CD1c-positive myeloid dendritic cell (primary cell): ENCODE data around the gene TRIM54.
"Not testable (repeated sequence)": the region's sequence is repeated elsewhere in the genome, so short reads cannot be mapped to it uniquely, and the experiment has no call there.

Source experiments
- DNase-seq: peaks from one replicate; pipeline ENCODE4 v3.0.0-alpha.2; 2016; ENCODE audit errors: extremely low spot score

Gene TRIM54

GRCh38 chr2:27281442-27281841, 787 bp upstream of the TRIM54 start:
- no peak for DNase-seq

- DNase-seq, result no peak
These were observed 663 bp downstream of the TRIM54 start for GRCh38 chr2:27282892-27283291.

- DNase-seq, result no peak
These were observed 2.8 kb downstream of the TRIM54 start for GRCh38 chr2:27284996-27285395.

- DNase-seq, result no peak
These were observed 3.3 kb downstream of the TRIM54 start for GRCh38 chr2:27285481-27285880.

DNA sequence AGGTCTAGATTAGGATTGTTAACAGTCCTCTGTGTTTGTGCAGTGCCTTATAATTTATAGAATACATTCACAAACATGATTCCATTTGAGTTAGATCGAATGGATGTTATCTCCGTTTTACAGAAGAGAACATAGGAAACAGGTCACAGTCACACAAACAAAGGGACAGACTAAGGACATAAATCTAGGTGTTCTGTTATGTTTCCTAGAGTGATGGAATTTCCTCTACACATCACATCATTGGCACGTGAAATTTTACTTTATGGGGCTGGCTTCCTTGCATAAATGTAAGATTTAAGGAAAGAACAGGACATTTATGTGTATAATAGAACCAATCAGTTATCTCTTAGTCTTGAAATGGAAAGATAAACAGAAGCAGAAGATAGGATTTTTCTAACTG, 6.4 kb downstream of the TRIM54 start:
- no peak for DNase-seq

DNA sequence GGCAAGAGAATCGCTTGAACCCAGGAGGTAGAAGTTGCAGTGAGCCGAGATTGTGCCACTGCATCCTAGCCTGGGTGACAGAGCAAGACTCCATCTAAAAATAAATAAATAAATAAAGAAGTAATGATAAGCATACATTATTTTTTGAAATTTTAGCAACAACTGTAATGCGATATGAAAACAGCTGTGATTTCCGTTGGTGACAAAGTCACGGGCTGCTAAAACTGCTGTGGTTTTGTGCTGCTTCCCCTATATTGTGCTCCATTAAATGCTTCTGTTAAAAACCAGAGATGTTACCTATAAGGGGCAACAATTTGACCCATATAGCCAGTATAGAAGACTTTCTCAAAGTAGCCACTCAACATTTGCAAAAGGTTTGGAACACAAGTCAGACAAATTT, 8.3 kb downstream of the TRIM54 start:
- DNase-seq, result no peak

DNA sequence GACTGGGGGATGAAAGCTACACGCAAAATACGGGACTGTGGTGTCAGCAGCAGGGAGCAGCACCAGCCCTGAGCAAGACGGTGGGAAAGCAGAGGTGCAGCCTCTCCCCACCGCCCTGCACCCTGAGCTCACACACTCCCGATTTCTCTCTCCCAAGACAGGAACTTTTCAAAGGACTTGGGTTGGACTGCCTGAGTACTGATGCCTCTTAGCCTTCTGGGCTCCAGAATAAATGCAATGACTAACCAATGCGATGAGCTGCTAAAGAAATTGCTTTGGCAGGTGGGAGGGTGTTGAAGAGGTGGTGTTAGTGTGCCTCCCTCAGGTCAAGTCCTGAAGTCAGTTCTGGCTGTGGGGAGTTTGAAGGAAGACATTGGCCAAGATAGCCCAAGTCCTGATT, 9.6 kb downstream of the TRIM54 start:
- DNase-seq, result no peak

- DNase-seq, result no peak
These were observed 12.7 kb downstream of the TRIM54 start for GRCh38 chr2:27294928-27295327.

DNA sequence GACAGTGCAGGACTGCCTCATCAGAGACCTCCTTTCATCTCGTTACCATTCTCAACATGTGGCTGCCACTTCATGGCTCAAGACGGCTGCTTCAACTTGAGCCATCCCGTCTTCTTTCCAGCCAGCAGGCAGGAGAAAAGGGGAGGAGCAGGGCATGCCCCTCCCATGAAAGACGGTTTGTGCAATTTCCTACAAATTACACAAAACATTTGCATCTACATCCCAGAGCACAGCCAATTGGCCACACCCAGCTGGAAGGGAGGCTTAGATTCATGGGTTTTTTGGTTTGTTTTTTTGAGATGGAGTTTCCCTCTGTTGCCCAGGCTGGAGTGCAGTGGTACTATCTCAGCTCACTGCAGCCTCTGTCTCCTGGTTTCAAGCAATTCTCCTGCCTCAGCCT, 14.3 kb downstream of the TRIM54 start:
- no peak for DNase-seq

GRCh38 chr2:27297195-27297594, 15.0 kb downstream of the TRIM54 start:
- no peak for DNase-seq

DNA sequence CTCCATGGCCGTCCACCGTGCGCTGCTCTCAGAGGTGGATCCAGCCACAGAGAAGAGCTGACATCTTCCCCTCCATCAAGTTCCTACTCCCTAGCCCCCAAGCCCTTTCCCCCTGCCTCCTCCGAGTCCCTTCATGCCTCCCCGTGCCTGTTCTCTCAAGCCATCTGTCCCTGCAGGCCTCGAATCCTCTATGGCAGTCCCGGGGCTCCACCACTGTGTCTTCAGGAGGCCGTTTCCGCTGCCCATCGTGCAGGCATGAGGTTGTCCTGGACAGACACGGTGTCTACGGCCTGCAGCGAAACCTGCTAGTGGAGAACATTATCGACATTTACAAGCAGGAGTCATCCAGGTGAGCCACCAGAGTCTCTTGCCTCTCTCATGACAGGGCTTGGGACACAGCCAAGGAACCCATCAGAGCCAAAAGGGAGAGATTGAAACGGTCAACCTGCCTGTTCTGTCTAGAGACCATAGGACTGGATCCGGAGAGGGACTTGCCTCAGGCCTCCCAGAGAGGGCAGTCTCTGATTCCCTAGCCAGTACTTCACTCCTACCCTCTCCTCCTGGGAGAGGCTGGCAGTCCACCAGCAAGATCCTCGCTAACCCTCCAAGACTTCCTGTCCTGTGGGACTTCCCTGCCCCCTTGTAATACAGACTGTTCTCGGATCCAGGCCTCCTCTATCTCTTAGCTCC, 16.3 kb downstream of the TRIM54 start:
- DNase-seq, result no peak

- DNase-seq, result not testable (repeated sequence)
These were observed 18.4 kb downstream of the TRIM54 start for GRCh38 chr2:27300606-27301005.

DNA sequence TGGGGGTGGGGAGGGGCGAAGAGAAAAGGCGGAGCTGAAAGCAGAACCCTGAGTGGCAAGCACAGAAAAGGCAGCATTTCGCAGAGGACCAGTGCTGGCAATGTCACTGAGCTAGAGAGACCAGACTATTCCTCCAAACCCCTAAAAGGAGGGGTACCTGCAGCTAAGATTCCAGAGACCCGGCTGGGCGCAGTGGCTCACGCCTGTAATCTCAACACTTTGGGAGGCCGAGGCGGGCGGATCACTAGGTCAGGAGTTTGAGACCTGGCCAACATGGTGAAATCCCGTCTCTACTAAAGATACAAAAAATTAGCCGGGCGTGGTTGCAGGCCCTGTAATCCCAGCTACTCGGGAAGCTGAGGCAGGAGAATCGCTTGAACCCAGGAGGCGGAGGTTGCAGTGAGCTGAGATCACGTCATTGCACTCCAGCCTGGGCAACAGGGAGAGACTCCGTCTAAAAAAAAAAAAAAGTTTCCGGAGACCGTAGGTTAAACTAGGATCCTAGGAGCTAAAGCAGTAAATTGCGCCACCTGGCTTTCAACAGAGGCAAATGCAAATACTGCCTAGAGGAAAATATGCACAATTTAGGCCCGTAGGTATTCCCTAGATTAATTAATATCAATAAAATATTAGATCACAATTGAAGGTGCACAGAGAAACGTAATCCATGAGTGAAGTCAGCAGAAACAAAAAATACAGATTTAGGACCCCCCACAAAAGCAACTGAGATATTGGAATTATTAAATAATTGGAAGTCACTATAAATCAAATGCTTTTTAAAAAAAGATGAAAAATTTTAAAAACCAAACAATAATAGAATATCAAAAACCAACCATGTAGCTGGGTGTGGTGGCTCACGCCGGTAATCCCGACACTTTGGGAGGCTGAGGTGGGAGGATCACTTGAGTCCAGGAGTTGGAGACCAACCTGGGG, 21.1 kb downstream of the TRIM54 start:
- peak; percentile 82 for DNase-seq

DNA sequence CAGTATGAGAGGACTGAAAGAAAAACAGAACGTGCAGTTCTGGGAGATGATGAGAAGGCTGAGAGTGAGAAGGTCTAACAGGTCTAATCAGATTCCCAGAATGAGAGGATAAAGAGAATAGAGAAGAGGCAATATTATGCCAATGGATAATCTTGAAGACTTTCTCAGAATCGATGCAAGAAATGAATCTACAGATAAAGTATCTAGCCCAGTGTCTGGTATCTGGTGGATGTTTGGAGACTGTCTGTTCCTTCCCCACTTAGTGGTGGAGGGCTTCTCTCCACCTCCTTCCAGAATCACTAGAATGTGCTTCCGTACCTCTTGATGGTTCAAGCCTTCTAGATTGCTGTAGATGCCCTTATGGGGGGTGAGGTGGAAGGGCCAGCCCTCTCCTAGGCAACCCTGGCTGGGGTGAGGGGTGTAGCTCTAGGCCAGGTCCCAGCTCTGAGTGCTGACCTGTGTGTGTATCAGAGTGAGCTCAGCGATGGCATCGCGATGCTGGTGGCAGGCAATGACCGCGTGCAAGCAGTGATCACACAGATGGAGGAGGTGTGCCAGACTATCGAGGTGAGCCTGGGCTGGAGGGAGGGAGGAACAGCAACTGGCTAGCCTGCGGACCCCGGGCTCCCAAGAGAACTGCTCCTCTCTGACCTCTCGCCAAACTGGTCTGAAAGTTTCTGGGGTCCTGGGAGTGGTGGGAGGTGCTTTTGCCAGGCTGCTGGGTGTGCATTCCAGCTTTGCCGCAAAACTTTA, 22.4 kb downstream of the TRIM54 start:
- no peak for DNase-seq

DNA sequence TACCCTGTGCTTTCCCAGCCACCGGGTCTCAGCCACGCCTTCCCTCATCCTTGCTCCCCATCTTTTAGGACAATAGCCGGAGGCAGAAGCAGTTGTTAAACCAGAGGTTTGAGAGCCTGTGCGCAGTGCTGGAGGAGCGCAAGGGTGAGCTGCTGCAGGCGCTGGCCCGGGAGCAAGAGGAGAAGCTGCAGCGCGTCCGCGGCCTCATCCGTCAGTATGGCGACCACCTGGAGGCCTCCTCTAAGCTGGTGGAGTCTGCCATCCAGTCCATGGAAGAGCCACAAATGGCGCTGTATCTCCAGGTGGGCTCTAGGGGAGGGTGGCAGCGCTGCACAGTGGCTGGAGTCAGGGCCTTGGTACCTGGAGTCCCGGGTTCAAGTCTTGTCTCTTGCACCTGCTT, 23.3 kb downstream of the TRIM54 start:
- DNase-seq, result no peak

- DNase-seq, result no peak
These were observed 23.9 kb downstream of the TRIM54 start for GRCh38 chr2:27306136-27306535.

DNA sequence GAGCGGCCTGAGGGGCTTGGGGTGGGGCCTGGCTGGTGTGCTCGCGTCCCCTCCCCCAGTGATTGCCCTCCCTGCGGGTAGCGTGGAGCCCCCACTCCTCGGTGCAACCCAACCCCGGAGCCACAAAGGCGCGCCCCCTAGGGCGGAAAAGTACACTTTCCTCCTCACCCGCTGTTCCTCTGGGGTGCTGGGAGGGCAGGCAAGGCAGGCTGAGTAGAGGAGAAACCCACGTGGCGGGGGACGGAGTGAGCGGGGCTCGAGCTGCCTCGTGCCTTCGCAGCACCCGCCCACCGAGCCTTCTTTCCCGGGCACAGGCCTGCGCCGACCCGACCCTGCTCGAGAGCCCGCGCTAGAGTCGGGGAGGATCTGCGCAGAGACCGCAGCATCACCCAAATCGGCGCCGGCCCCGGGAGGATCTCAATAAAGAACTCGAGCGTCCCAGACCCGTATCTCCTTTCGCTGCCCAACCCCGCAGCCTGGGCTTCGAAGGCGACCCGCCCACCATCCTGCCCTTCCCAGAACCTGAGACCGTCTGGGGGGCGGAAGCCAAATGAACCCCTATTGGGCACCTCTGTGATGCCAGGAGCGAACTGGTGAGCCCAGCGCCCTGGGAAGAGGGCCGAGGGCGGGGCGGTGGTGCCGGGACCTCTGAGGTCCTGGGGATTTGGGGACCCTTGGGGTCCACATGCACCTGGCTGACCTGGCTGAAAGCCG, 24.5 kb downstream of the TRIM54 start:
- DNase-seq, result peak; percentile 27

- no peak for DNase-seq
These were observed 25.0 kb downstream of the TRIM54 start for GRCh38 chr2:27307287-27307544.

DNA sequence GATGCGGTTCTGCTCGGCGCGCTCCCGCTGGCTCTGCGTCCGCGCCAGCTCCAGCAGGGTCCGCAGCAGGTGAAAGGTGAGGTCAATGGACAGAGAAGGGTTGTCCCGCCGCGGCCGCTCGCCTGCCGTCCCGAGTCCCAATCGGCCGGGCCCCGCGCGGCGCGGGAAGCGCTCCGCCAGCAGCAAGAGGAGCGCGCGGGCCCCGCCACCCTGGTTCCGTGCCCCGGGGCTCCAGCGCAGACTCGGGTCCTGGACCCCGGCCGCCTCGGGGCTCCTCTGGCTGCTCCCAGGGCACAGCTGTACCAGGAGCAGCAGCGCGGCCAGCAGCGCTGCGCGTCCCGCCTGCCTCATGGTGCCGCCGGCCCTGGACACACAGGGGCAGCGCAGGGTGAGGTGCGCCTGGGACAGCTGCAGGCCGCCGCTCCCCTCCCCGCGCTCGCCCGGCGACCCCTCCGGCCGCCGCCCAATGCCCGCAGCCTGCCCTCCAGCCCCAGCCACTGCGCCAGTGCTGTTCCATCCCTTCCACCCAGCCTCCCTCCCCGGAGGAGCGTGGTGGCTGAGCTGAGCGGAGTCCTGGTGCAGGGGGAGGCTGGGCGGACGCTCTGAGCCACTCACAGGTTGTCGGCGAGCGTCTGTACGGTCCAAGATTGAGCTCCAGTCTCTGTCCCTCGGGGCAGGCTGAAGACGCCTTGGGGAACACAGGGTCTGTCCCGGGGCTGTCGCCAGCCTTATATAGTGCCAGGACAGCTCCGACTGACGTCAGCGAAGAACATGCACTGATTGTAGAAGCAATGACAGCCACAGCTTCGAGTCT, 25.5 kb downstream of the TRIM54 start:
- no peak for DNase-seq

DNA sequence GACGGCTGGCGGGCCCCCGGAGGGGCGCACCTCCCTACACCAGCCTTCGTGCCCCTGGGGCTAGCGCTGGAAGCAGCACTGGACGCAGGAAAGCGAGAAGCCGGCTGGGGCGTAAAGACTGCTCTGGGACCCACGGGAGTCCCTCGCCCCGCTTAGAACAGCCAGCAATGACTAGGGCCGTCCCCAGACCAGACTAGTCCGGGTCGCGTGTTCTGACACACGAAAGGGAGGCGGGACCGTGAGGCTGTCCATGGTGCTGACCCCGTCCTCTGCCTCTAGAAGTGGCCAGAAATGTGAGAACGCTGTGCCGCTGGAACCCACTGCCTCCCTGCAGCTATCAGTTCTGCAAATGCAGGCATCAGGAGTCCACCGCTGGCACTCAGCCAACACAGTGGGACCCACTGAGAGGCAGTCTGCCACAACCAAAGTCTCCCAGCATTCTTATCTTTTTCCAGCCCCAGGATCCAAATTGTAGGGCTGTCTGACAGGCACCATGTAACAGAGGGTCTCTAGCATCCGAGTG, 26.2 kb downstream of the TRIM54 start, which contains the start of gene UCN:
Gene UCN, minus strand, starts transcription at position 87 of the 523 bp plus-strand sequence. CDS start 550 bp downstream, outside the sequence.
- DNase-seq, result no peak

DNA sequence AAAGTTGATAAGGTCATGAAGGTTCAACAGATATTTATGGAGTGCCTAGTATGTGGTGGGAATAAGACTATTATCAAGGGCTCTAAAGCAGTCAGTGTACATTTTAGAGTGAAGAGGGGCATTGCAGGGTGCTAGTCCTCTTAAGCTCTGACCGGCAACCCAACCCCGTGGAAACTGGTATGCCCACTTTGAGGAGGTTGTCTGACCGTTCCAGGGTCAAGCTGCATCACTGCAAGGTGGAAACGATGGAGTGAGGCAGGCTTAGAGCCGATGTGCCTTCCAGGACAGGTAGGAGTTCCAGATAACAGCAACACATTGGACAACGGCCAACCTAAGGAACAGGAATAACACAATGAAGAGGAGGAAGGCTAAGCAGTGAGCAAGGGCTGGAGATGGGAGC, 27.4 kb downstream of the TRIM54 start:
- DNase-seq, result no peak
